HG03039 (cell line): ENCODE data around the gene SEMA4A.
"Not testable (repeated sequence)": the region's sequence is repeated elsewhere in the genome, so short reads cannot be mapped to it uniquely, and the experiment has no call there.

Experiments
- ATAC-seq: cut with Tn5 transposase; IDR thresholded peaks from one replicate; pipeline ENCODE4 v1.9.1; 2021; ENCODE audit warnings: mild to moderate bottlenecking, moderate library complexity; ENCODE audit not compliant: unreplicated experiment

Gene SEMA4A

GRCh38 chr1:156191292-156191964 is 38.0 kb downstream of the SEMA4A start:
- no peak for ATAC-seq

DNA sequence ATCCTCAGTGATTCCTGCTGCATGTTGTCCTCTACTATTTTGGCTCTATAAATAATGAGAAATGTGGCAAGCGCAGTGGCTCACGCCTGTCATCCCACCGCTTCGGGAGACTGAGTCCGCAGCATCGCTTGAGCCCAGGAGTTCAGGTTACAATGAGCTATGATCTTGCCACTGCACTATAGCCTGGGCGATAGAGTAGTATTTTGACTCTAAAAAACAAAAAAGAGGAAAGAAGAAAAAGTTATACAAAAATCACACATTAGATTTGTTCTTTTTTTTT is 39.8 kb downstream of the SEMA4A start:
- no peak for ATAC-seq

DNA sequence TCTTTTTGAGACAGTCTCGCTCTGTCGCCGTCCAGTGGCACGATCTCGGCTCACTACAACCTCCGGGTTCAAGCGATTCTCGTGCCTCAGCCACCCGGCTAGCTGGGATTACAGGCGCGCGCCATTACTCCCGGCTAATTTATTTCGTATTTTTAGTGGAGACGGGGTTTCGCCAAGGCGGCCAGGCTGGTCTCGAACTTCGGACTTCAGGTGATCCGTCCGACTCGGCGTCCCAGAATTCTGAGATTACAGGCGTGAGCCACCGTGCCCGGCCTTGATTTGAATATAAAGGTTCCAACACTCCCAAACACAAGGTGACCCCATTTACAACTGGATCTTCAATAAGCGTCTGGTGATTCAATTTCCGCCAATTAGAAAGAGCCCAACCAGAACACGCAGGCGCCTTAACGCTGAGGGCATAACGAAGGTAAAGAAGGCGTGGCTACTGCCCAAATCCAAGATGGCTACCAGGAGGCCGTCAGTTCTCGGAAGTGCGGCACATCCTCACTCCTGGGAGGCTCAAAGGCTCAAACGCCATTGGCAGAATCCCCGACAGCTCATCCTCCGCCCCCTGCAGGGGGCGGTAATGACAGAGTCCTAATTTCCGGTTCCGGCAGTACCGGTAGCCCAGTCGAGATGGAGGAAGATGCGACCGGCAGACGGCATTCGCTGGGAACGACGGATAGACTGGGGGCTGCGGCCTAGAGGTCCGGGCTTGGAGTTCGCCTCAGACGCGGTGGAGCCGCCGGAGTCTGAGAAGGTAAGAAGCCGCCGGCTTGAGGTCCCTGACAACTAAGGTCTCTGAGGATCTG is 40.3 kb downstream of the SEMA4A start, which contains the start of gene SLC25A44:
Gene SLC25A44 (plus strand): TSS at position 617 of the 812 bp plus-strand sequence. CDS start 5,744 bp downstream, outside the sequence.
- ATAC-seq, result peak; percentile 83

- ATAC-seq, result no peak
Measured at GRCh38 chr1:156194300-156194652, 40.9 kb downstream of the SEMA4A start.

GRCh38 chr1:156195853-156196252 is 42.5 kb downstream of the SEMA4A start:
- ATAC-seq, result no peak

GRCh38 chr1:156196445-156196844 is 43.1 kb downstream of the SEMA4A start:
- ATAC-seq, result no peak

DNA sequence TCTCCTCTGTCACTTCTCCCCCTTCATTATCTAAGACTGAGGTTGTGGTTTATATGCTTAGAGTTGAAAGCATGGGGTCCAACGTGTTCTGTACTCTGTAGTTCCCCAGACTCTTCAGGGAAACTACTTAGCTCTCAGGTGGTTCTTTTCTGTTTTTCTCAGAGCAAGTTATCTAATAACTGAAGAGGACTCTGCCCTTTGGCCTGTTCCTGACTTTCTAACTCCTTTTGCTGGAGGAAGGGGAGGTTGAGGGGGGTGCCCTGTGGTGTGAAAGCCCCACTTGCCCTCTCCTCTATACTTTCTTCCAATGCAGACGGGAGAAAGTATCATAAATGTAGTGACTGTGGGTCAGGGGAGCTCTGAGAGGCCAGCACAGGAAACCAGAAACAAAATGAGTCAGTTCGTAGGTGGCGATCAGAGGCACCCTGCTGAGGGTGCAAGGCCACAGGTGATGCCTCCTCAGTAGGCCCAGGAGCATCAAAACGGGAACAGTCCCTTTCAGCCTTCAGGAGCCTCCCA is 45.5 kb downstream of the SEMA4A start:
- ATAC-seq, result no peak

- no peak for ATAC-seq
Measured at GRCh38 chr1:156200044-156200443, 46.7 kb downstream of the SEMA4A start.

DNA sequence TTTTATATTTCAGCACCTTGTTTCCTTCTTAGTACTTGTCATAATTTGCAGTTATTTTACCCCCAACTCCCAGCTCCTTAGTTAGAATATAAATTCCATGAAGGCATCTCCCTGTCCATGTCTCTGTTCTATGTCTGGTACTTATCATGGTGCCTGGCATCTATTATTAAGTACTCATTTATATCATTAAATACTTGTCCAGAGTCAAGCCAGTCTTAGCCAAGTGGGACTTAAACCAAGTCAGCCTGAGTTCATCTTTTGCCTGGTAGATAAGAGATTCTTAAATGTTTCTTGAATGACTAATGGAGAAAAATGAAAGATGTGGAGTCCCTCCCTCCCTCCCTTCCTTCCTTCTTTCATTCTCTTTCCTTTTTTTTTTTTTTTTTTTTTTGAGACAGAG is 49.9 kb downstream of the SEMA4A start:
- ATAC-seq, result no peak

- ATAC-seq, result no peak
Measured at GRCh38 chr1:156204686-156205085, 51.3 kb downstream of the SEMA4A start.

GRCh38 chr1:156211243-156211642 is 57.9 kb downstream of the SEMA4A start:
- no peak for ATAC-seq

GRCh38 chr1:156212130-156212529 is 58.7 kb downstream of the SEMA4A start:
- ATAC-seq, result no peak

DNA sequence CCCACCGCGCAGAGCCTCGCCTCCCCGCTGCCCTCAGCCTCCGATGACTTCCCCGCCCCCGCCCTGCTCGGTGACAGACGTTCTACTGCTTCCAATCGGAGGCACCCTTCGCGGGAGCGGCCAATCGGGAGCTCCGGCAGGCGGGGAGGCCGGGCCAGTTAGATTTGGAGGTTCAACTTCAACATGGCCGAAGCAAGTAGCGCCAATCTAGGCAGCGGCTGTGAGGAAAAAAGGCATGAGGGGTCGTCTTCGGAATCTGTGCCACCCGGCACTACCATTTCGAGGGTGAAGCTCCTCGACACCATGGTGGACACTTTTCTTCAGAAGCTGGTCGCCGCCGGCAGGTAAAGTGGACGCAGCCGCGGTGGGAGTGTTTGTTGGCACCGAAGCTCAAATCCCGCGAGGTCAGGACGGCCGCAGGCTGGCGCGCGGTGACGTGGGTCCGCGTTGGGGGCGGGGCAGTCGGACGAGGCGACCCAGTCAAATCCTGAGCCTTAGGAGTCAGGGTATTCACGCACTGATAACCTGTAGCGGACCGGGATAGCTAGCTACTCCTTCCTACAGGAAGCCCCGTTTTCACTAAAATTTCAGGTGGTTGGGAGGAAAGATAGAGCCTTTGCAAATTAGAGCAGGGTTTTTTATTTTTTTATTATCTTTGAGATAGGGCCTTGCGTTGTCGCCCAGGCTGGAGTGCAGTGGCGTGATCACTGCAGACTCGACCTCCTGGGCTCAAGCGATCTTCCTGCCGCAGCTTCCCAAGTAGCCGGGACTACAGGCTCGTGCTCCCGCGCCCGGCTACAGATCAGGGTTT is 59.7 kb downstream of the SEMA4A start, which contains the start of gene PMF1:
Gene PMF1 (plus strand): TSS at position 175 of the 811 bp plus-strand sequence. CDS start 9 bp downstream, at position 184.
- ATAC-seq, result peak; percentile 76

DNA sequence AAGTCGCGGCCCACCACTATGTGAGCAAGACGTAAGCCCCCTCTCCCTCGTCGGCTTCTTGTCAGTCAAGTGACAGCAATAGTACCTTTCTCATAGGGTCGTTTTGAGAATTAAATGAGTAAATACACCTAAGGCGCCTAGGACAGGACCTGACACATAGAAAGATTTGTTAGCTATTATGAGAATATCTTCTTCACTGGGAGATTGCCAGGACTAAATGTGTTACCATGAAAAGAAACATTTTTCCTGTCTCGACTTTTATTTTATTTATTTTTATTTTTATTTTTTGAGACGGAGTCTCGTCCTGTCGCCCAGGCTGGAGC is 60.2 kb downstream of the SEMA4A start:
- no peak for ATAC-seq

DNA sequence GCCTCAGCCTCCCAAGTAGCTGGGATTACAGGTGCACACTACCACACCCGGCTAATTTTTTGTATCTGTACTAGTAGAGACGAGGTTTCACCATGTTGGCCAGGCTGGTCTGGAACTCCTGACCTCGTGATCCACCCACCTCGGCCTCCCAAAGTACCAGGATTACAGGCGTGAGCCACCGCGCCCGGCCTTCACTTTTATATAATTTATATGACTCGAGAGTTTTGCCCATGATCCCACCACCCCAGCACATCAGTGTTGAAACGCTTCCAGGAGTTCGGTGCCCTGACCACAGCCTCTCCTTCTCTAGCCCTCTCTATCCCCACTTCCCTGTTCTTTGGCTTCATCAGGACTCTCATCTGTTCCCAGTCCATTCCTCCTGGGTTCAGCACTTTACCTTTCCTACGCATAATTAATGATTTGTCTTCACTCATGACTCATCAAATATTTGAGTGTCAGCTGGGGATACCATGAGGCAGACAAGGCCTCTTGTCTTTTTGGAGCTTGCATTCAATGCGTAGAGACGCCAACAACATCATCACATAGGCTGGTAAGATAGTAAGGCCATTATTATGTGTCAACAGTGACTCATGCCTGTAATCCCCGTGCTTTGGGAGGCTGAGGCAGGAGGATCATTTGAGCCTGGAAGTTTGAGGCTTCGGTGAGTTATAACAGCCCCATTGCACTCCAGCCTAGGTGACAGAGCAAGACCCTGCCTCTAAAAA is 60.8 kb downstream of the SEMA4A start:
- no peak for ATAC-seq

DNA sequence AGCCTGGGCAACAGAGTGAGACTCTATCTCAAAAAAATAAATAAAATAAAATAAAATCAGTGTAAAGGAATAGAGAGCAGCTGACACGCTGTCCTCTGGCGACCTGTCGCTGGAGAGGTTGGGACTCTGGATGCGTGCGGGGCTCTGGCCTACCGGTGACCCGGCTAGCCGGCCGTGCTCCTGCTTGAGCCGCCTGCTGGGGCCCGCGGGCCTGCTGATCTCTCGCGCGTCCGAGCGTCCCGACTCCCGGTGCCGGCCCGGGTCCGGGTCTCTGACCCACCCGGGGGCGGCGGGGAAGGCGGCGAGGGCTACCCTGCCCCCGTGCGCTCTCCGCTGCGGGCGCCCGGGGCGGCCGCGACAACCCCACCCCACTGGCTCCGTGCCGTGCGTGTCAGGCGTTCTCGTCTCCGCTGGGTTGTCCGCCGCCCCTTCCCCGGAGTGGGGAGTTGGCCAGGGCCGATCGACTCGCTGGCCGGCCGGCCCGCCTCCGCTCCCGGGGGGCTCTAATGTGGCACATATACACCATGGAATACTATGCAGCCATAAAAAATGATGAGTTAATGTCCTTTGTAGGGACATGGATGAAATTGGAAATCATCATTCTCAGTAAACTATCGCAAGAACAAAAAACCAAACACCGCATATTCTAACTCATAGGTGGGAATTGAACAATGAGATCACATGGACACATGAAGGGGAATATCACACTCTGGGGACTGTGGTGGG is 63.1 kb downstream of the SEMA4A start:
- ATAC-seq, result not testable (repeated sequence)

GRCh38 chr1:156217871-156218270 is 64.5 kb downstream of the SEMA4A start:
- ATAC-seq, result no peak

- ATAC-seq, result no peak
Measured at GRCh38 chr1:156220226-156220625, 66.8 kb downstream of the SEMA4A start.

DNA sequence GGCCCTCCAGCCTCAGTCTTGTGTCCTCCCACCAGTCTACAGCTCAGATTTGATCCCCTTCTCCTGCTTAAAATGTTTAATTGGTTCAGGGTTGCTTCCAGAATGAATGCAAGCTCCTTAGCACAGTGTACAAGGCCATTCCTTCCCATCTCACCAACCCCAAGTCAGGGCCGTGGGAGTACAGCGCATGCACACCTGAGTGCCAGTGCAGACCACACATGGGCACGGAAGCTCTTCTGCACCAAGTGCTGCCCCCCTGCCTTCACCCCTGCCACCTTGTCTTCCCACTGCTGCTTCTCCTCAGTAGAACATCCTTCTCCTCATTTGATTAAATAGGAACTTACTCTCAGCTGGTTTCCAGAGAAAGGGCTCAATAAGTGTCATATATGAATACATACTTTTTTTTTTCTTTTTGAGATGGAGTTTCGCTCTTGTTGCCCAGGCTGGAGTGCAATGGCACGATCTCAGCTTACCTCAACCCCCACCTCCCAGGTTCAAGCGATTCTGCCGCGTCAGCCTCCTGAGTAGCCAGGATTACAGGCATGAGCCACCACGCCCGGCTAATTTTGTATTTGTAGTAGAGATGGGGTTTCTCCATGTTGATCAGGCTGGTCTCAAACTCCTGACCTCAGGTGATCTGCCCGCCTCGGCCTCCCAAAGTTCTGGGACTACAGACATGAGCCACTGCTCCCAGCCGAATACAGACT is 68.8 kb downstream of the SEMA4A start:
- no peak for ATAC-seq

- ATAC-seq, result no peak
Measured at GRCh38 chr1:156225677-156226014, 72.3 kb downstream of the SEMA4A start.
